Epithelial cell of esophagus (primary cell): ENCODE data around the gene BEND6.
"Not testable (repeated sequence)": the region's sequence is repeated elsewhere in the genome, so short reads cannot be mapped to it uniquely, and the experiment has no call there.

Experiments
- DNase-seq: peaks from one replicate; pipeline ENCODE4 v3.0.0; 2010; ENCODE audit warnings: low read depth
- H3K4me3 ChIP-seq: 2 replicates; pipeline ENCODE4 v1.5.1; 2011; ENCODE audit warnings: mild to moderate bottlenecking, low read length, control low read depth
- CTCF ChIP-seq: IDR thresholded peaks from 2 replicates; pipeline ENCODE4 v1.5.1; 2011; ENCODE audit warnings: low read depth, mild to moderate bottlenecking, low read length, control low read depth, inconsistent platforms; ENCODE audit not compliant: insufficient read depth; ENCODE audit errors: missing control alignments

BEND6 gene

GRCh38 chr6:57040011-57040410 lies 85.1 kb downstream of the BEND6 start:
- DNase-seq: peak; percentile 11
- H3K4me3 ChIP-seq: no peak overlapping the region
- TF ChIP-seq CTCF: peak; percentile 18

GRCh38 chr6:57044061-57044460 lies 89.2 kb downstream of the BEND6 start:
- not testable (repeated sequence) for H3K4me3 ChIP-seq, DNase-seq

GRCh38 chr6:57044568-57044967 lies 89.7 kb downstream of the BEND6 start:
- DNase-seq: no peak
- no peak for TF ChIP-seq CTCF
- no peak overlapping the region for H3K4me3 ChIP-seq

GRCh38 chr6:57046332-57047256 lies 91.7 kb downstream of the BEND6 start, which contains the start of gene KIAA1586:
TSS of gene KIAA1586 (plus strand) at chr6:57046693. CDS start at chr6:57046756, 63 bp downstream.
- peak; percentile 85 for DNase-seq
- peak within 1 kb of the TSS; percentile 49 for H3K4me3 ChIP-seq

GRCh38 chr6:57047257-57047585 lies 92.3 kb downstream of the BEND6 start:
- DNase-seq, H3K4me3 ChIP-seq: not testable (repeated sequence)

- not testable (repeated sequence) for DNase-seq, H3K4me3 ChIP-seq
These were observed 93.0 kb downstream of the BEND6 start for GRCh38 chr6:57047859-57048258.

GRCh38 chr6:57048577-57048976 lies 93.7 kb downstream of the BEND6 start:
- TF ChIP-seq CTCF: no peak
- DNase-seq: peak; percentile 39
- H3K4me3 ChIP-seq: no peak overlapping the region

- DNase-seq: no peak
- TF ChIP-seq CTCF: no peak
- no peak overlapping the region for H3K4me3 ChIP-seq
These were observed 108.9 kb downstream of the BEND6 start for GRCh38 chr6:57063847-57064246.

GRCh38 chr6:57064809-57065208 lies 109.9 kb downstream of the BEND6 start:
- no peak for DNase-seq
- no peak overlapping the region for H3K4me3 ChIP-seq
- TF ChIP-seq CTCF: no peak
